IMR-90 (cell line): ENCODE measurements around the gene PCCA. TPM values are rescaled to one million over a fixed set of nuclear protein-coding genes. Genes with fewer than 3 reads are reported as not detected.

ENCODE experiments used
- ATAC-seq: fragments of 200-7000 bp; cut with Tn5 transposase; 2 replicates; pipeline ENCODE4 v1.9.1; 2020; ENCODE audit warnings: low read depth, mild to moderate bottlenecking, moderate library complexity
- BruUV-seq: library from RNA; stranded (reverse); fragments of 400-500 nt; replicated peaks from 2 replicates; lab custom pipeline; 2021; lab: Mats Ljungman, UMichigan
- CTCF ChIA-PET: fragments of 300-600 bp; formaldehyde crosslinking; extraction: SDS; loops from one replicate; lab custom pipeline; 2021; ENCODE audit warnings: antibody characterized with exemption; lab: Yijun Ruan, JAX
- POLR2A ChIA-PET: fragments of 300-600 bp; sonication (Branson Sonifier 250); formaldehyde crosslinking; loops from one replicate; lab custom pipeline; 2022; ENCODE audit warnings: antibody characterized with exemption; ENCODE audit not compliant: unreplicated experiment; lab: Charles Lee
- DNase-seq: peaks from one replicate; pipeline ENCODE4 v3.0.0; 2013
- H2AFZ ChIP-seq: replicated peaks from 2 replicates; pipeline ENCODE3; 2013; ENCODE audit warnings: low read length, mild to moderate bottlenecking; ENCODE audit not compliant: poor library complexity
- H2AK5ac ChIP-seq: 2 replicates; pipeline ENCODE4 v1.6.1; 2013; ENCODE audit warnings: low read depth, low read length, inconsistent platforms
- H2AK9ac ChIP-seq: replicated peaks from 2 replicates; pipeline ENCODE3; 2013; ENCODE audit warnings: mild to moderate bottlenecking, low read depth, low read length, moderate library complexity; ENCODE audit not compliant: poor library complexity
- H2BK120ac ChIP-seq: 2 replicates; pipeline ENCODE4 v1.6.1; 2013; ENCODE audit warnings: low read depth, low read length, inconsistent platforms
- H2BK15ac ChIP-seq: 3 replicates; pipeline ENCODE4 v1.6.1; 2013; ENCODE audit warnings: low read depth, low read length, inconsistent platforms
- H2BK20ac ChIP-seq: 2 replicates; pipeline ENCODE4 v1.6.1; 2013; ENCODE audit warnings: low read depth, mild to moderate bottlenecking, inconsistent platforms, low read length, moderate library complexity
- H2BK5ac ChIP-seq: 2 replicates; pipeline ENCODE4 v1.6.1; 2013; ENCODE audit warnings: mild to moderate bottlenecking, low read depth, low read length, inconsistent platforms; ENCODE audit not compliant: poor library complexity, severe bottlenecking
- H3K14ac ChIP-seq: replicated peaks from 2 replicates; pipeline ENCODE4 v1.6.1; 2013; ENCODE audit warnings: low read depth, low read length, inconsistent platforms
- H3K18ac ChIP-seq: 2 replicates; pipeline ENCODE4 v1.6.1; 2013; ENCODE audit warnings: low read depth, low read length, control low read depth
- H3K23ac ChIP-seq: 2 replicates; pipeline ENCODE4 v1.6.1; 2013; ENCODE audit warnings: low read depth, low read length, inconsistent platforms
- H3K27ac ChIP-seq: 2 replicates; pipeline ENCODE4 v1.5.1; 2013; ENCODE audit warnings: mild to moderate bottlenecking, control low read depth, low read length; ENCODE audit not compliant: insufficient read depth
- H3K27me3 ChIP-seq: 2 replicates; pipeline ENCODE4 v1.6.1; 2013; ENCODE audit warnings: low read length; ENCODE audit not compliant: control insufficient read depth, insufficient read depth
- H3K36me3 ChIP-seq: 2 replicates; pipeline ENCODE4 v1.6.1; 2013; ENCODE audit warnings: low read length, mixed read lengths; ENCODE audit not compliant: control insufficient read depth, insufficient read depth
- H3K4ac ChIP-seq: 2 replicates; pipeline ENCODE4 v1.6.1; 2013; ENCODE audit warnings: low read depth, low read length, inconsistent platforms
- H3K4me1 ChIP-seq: 2 replicates; pipeline ENCODE4 v1.6.1; 2013; ENCODE audit warnings: low read length, mixed read lengths; ENCODE audit not compliant: control insufficient read depth, insufficient read depth
- H3K4me2 ChIP-seq: 2 replicates; pipeline ENCODE4 v1.6.1; 2013; ENCODE audit warnings: low read depth, mild to moderate bottlenecking, control low read depth, low read length, moderate library complexity
- H3K4me3 ChIP-seq: 2 replicates; pipeline ENCODE4 v1.5.1; 2013; ENCODE audit warnings: low read depth, mild to moderate bottlenecking, control low read depth, low read length, moderate library complexity; ENCODE audit not compliant: insufficient read depth
- H3K56ac ChIP-seq: 2 replicates; pipeline ENCODE4 v1.6.1; 2013; ENCODE audit warnings: low read length, inconsistent platforms; ENCODE audit not compliant: insufficient read depth; ENCODE audit errors: extremely low read depth
- H3K79me1 ChIP-seq, 2 experiments: 2 replicates each; pipeline ENCODE4 v1.6.1; 2013; ENCODE audit warnings: low read length in 2 of 2, inconsistent platforms in 1 of 2, low read depth in 1 of 2
- H3K9ac ChIP-seq: 2 replicates; pipeline ENCODE4 v1.6.1; 2013; ENCODE audit warnings: low read depth, low read length, control low read depth
- H3K9me1 ChIP-seq: 2 replicates; pipeline ENCODE4 v1.6.1; 2013; ENCODE audit warnings: low read length, inconsistent platforms; ENCODE audit not compliant: insufficient read depth
- H3K9me3 ChIP-seq: 2 replicates; pipeline ENCODE4 v1.6.1; 2013; ENCODE audit warnings: low read length; ENCODE audit not compliant: control insufficient read depth, insufficient read depth
- H4K20me1 ChIP-seq: 2 replicates; pipeline ENCODE4 v1.6.1; 2013; ENCODE audit warnings: low read length, inconsistent platforms; ENCODE audit not compliant: insufficient read depth
- H4K5ac ChIP-seq: 2 replicates; pipeline ENCODE4 v1.6.1; 2013; ENCODE audit warnings: mild to moderate bottlenecking, low read depth, low read length, control low read depth
- H4K8ac ChIP-seq, 2 experiments: 2 replicates each; pipeline ENCODE4 v1.6.1; 2013; ENCODE audit warnings: low read depth in 2 of 2, low read length in 2 of 2, control low read depth in 1 of 2, inconsistent platforms in 1 of 2
- H4K91ac ChIP-seq: 2 replicates; pipeline ENCODE4 v1.6.1; 2013; ENCODE audit warnings: low read depth, low read length, inconsistent platforms; ENCODE audit not compliant: insufficient read depth
- WGBS, 2 experiments: methylation state at CpG; one replicate each; pipeline versions ENCODE4 v1.1.5 to v1.1.7; 2013; ENCODE audit warnings: missing lambda C conversion rate in 2 of 2; ENCODE audit not compliant: insufficient read length in 1 of 2; ENCODE audit errors: extremely low coverage in 2 of 2; 5-methylcytosine and 5-hydroxymethylcytosine counted together
- dilution Hi-C: fragments of 300-500 bp; cut with HindIII; formaldehyde crosslinking; loops from one replicate; pipeline ENCODE4 v1.14.3; 2018; ENCODE audit warnings: low sequenced_read_pairs; ENCODE audit not compliant: unreplicated experiment
- in situ Hi-C: fragments of 300-500 bp; cut with MboI; formaldehyde crosslinking; loops from 3 replicates; pipeline ENCODE4 v1.14.3; 2019; ENCODE audit warnings: low sequenced_read_pairs, inconsistent platforms, mixed read lengths
- intact Hi-C: fragments of 100-400 bp; cut with micrococcal nuclease; formaldehyde crosslinking; loops from 2 replicates; pipeline ENCODE4 v1.10.0; 2022
- polyA plus RNA-seq, 3 experiments: library from polyadenylated mRNA; depleted of rRNA; stranded (reverse); fragments of >200 nt; gene quantifications; 2 replicates each; pipeline ENCODE4 v1.2.3, GENCODE V29; 2012; ENCODE audit warnings: low replicate concordance in 1 of 3
- total RNA-seq: library from RNA; depleted of rRNA; stranded (reverse); fragments of >200 nt; gene quantifications from 2 replicates; pipeline ENCODE4 v1.2.3, GENCODE V29; 2012
- TF ChIP-seq, protein P1 (sequence below): conservative IDR thresholded peaks from 2 replicates; pipeline ENCODE4 v1.5.1; 2012; ENCODE audit warnings: mild to moderate bottlenecking, low read depth, low read length, improper control_type of control experiment

The PCCA gene
- total and polyA plus RNA-seq, 2 of the 4 experiments (the other 2 are of a cell fraction): 7.6 to 24.0 TPM

DNA sequence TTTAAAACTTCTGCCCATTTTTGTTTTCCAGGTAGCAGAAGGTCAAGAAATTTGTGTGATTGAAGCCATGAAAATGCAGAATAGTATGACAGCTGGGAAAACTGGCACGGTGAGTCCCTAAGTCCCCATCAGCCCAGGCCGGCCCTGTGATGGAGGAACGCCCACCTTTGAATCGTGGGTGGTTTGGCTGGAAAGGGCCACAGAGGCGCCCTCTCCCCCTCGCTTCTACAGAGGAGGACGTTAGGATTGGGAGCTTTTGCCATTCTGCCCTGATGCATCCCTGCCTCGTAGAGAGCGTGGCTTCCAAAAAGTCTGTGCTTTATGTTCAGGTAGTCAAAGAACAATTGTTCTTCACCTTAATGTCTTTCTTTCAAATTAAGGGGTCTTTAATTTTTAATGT is 438.8 kb downstream of the PCCA start:
- peaks cover 2% of the 10 kb centered on the region for H3K4me1 ChIP-seq
- in situ Hi-C loops (no loop called here), intact Hi-C loops (no loop called here), dilution Hi-C loops (no loop called here)
- H3K9me1 ChIP-seq: no peaks in the 10 kb centered on the region
- no peak overlapping the region for H2AK9ac ChIP-seq
- no peaks in the 10 kb centered on the region for H4K20me1 ChIP-seq
- H3K14ac ChIP-seq: no peak overlapping the region
- no TSS peak for BruUV-seq
- no peak overlapping the region for H3K27ac ChIP-seq
- H3K27me3 ChIP-seq: no peaks in the 10 kb centered on the region
- H3K9me3 ChIP-seq: no peaks in the 10 kb centered on the region
- H3K18ac ChIP-seq: no peak overlapping the region
- no peak for ATAC-seq
- no peak overlapping the region for H4K8ac ChIP-seq
- peaks cover 5% of the 10 kb centered on the region for H3K36me3 ChIP-seq
- no peak overlapping the region for H3K56ac ChIP-seq
- H2BK20ac ChIP-seq: no peak overlapping the region
- DNase-seq: no peak
- H2AFZ ChIP-seq: no peak overlapping the region
- H2BK120ac ChIP-seq: no peak overlapping the region
- no peak overlapping the region for H2AK5ac ChIP-seq
- no peak overlapping the region for H4K91ac ChIP-seq
- TF ChIP-seq, protein P1, sequence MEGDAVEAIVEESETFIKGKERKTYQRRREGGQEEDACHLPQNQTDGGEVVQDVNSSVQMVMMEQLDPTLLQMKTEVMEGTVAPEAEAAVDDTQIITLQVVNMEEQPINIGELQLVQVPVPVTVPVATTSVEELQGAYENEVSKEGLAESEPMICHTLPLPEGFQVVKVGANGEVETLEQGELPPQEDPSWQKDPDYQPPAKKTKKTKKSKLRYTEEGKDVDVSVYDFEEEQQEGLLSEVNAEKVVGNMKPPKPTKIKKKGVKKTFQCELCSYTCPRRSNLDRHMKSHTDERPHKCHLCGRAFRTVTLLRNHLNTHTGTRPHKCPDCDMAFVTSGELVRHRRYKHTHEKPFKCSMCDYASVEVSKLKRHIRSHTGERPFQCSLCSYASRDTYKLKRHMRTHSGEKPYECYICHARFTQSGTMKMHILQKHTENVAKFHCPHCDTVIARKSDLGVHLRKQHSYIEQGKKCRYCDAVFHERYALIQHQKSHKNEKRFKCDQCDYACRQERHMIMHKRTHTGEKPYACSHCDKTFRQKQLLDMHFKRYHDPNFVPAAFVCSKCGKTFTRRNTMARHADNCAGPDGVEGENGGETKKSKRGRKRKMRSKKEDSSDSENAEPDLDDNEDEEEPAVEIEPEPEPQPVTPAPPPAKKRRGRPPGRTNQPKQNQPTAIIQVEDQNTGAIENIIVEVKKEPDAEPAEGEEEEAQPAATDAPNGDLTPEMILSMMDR: no peak
- no peak overlapping the region for H2BK5ac ChIP-seq
- no peak overlapping the region for H3K23ac ChIP-seq
- H3K4ac ChIP-seq: no peak overlapping the region
- no peak overlapping the region for H3K4me2 ChIP-seq
- no peak overlapping the region for H3K4me3 ChIP-seq
- POLR2A ChIA-PET: no interaction called here
- no peaks in the 10 kb centered on the region for H3K79me1 ChIP-seq
- no peak overlapping the region for H4K5ac ChIP-seq
- 100% methylated on average over 1 of the region's 9 CpGs; no CpG with 5 or more reads in 1 of the 2 experiments for WGBS, 2 experiments
- CTCF ChIA-PET: no interaction called here
- no peak overlapping the region for H2BK15ac ChIP-seq
- no peak overlapping the region for H3K9ac ChIP-seq
